GM19463 (cell line): ENCODE measurements around the gene NFYC.
A peak's percentile ranks its signal among the peaks of the same experiment; 100 is the strongest.

Experiments
- ATAC-seq: cut with Tn5 transposase; IDR thresholded peaks from one replicate; pipeline ENCODE4 v1.9.1; 2021; ENCODE audit warnings: mild to moderate bottlenecking, moderate library complexity; ENCODE audit not compliant: unreplicated experiment

NFYC gene

DNA sequence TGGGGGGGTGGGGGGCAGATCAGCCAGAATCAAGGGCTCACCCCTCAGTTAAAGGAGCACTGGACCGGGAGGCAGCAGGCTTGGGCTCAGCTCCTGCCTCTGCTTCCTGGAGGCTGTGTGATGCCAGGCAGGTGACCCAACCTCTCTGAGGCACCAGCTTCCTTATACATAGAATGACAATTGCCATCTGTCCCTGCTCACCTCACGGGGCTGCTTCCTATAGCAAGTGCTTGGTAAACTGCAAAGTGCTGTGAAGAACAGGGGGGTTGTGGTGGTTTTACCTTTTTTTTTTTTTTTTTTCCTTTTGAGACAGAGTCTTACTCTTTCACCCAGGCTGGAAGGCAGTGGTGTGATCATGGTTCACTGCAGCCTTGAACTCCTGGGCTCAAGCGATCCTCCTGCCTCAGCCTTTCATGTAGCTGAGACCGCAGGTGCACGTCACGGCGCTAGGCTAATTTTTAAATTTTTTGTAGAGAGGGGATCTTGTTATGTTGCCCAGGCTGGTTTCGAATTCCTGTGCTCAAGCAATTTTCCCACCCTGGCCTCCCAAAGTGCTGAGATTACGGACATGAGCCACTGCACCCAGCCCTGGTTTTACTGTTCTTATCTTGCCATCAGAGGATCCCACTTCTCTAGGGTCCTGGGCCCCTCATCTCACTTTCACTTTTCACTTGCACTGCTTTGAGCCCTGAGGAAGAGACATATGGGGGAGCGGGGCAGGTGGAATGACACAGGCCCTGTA lies 103.6 kb downstream of the NFYC start:
- no peak for ATAC-seq

DNA sequence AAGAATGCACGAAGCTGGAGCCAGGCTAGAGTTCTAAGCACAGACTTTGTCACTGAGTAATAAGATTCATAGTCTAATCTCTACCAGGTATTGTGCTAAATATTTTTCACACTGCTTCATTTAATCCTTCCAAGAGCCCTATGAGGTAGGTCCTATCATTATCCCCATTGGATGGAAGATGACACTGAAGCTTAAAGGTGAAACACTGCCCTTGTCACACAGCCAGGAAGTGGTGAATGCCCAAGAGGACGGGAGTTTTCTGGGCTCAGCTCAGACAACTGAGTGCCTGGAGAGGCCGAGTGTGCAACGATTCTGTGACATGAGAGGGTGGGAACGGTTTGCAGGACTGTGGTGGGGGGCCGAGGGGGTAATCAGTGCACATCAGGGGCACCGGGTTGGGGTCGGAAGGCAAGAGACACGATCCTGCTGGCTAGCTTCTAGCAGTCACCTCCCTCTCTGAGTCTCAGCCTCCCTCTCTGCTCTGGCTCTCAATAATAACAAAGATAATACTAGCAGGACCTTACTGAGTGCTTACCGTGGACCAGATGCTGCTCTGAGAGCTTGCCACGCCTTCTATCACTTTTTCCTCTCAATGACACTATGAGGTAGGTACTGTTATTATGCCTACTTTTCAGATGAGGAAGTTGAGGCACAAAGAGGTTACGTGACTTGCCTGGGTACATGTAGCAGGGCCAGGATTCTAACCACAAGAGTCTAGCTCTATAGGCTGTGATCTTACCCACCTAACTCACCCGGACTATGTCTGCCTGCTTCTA lies 104.5 kb downstream of the NFYC start:
- ATAC-seq: peak; percentile 47

DNA sequence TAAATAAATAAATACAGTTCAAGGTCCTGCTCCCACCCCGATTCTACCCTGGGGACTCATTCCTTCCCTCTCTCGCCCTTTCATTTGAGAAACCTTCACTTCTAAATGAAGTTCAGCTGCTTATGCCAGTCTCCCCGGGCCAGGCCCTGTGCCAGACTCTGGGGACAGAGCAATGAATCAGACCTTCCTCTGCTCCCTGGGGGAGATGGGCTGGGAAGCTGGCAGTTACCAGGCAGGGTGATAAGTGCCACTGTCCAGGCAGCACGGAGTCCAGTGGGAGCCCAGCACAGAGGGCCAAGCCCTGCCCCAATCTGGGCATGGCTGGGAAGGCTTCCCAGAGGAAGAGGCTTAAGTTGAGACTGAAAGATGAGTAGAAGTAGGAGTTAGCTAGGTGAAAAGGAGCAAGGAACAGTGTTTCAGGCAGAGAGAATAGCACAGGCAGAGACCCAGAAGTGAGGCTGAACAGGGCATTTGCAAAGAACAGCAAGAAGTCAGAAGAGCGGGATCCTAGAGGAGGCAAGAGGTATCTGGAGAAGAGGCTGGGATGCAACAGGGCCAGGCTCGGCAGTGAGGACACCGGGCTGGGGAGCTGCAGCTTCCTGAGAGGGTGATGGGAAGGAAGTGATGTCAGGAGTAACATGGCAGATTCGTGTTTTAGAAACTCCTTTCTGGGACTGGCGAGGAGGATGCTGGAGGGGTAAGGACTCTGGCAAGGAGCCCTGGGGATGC lies 105.6 kb downstream of the NFYC start:
- no peak for ATAC-seq

DNA sequence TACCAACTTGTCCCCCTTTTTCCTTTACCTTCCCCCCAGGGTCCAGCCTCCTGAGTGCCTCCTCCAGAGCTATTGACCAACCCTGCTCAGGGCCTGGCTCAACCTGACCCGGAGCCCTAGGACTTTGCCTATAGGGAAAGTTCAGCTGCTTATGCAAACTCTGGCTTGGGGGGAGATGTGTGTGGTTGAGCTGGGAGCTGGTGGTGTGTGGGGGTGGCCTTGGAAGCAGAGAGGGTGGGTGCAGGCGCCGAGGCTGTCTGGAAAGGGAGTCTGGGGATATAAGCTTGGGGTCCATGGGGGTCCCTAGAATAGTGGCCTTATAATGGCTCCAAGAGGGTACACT lies 106.1 kb downstream of the NFYC start:
- no peak for ATAC-seq

DNA sequence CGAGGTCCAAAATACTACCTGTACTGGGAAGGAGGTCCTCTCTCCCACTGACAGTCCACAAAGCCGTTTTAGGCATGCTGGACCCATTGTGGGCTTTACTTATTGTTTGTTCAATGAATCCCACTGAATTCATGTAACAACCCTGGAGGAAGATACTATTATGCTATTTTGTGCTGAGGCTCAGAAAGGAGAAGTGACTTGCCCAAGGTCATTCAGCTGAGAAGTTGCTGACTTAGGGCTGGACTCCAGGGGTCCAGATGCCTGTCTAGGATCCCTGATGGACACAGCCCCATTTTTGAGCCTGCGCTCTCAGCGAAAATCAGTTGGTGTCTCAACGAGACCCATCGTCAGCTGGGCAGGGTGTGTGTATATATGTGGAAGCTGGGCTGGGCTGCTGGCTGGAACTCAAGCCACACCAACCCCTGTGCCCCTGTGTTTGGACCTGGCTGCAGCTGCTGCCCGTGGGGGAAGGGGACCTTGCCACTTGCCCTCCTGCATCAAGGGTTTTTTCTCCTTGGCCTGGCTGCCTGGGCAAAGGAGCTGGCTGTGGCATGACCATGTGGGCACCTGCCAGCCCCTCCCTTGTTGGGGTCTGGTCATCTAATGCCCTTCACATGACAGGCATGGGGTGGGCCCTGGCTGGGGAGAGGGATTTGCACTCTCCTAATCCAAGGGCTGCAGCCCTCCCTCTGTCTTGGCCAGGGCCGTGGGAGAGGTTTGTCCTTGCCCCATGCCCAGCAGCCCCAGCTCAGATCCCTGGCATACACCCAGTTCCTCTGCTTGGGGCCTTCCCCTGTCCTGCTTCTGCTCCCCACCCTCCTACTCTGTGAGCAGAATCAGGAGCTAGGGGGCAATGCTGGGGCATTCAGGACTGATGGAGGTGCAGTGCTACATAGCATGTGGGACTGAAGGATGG lies 107.1 kb downstream of the NFYC start:
- no peak for ATAC-seq

DNA sequence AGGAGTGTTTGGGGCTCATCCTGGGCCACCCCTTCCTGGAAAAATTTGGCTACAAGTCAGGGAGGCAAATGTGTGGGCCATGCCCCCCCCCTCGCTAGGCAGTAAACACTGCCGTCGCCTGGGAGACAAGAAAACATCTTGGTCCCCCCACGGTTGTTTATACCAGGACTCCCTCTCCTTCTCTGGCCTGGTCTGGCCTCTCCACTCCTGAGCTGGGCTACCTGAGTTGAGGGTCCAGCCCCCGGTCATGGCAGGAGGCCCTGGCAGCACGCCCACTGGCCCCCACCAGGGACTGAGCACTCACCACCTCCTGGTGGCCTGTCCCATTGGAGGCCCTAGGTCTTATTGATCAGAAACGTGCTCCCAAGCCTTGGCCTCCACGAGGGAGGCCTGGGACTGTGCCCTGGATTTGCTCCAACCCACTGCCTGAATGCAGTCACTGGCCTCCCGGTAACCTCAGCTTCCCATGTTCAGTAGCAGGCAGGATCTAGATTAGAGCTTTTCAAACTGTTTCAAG lies 107.9 kb downstream of the NFYC start:
- no peak for ATAC-seq

DNA sequence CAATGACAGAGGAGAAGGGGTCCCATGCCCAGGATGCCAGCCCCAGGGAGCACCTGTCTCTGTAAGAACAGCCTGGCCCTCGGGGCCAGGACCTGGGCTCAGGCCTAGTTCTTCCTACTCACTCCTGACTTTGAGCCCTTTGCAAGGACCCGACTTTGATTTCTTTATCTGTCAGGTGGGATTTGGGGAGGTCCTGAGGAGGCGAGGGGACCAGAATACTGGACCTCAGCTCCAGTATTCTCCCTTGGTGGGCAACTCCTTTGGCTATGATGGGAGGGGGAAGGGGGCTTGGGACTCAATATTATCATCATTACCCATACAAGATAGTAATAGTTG lies 110.2 kb downstream of the NFYC start:
- no peak for ATAC-seq

DNA sequence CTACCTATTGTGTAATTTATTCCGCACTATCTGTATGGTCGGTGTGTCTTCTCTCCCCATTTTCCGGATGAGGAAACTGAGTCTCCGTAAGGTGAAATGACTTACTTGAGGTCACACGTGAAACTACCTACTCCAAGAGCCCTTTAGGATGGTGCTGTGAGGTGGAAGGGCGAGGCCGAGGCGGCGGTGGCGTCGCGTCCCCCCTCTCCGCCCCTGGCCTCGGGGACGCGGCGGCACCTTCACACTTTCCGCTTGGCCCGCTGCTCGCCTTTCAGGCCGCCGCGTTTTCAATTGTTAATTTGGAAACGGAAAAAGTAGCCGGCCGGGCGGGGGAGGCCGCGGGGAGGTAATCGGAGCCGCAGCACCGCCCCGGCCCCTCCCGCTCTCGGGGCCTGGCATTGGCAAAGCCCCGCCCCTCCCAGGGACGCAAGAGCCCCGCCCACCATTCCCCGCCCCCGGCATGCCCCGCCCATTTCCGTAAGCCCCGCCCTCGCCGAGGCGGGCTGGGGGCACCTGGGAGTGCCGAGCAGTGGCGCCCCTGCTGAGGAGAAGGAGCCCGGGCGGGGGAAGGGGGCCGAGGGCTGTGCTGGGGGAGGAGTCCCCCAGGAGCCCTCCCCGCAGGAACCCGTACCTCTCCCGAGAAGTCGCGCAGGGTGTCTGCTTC lies 110.7 kb downstream of the NFYC start:
- peak; percentile 62 for ATAC-seq

DNA sequence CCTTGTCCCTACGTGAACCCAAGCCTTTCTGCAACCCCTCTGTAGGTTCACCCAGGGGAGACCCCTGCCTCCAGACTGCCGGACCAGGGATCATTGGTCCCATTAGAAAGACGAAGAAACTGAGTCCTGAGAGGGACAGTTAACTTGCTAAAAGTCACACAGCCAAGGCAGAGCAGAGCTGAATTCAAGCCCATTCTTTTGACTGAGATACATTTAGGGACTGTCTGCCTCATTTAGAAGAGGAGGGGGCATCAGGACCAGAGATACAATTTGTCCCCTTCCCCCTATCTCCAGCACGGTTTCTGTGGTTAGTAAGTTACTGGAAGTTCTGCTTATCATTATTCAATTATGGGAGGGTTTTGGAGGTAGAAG lies 111.2 kb downstream of the NFYC start:
- no peak for ATAC-seq

DNA sequence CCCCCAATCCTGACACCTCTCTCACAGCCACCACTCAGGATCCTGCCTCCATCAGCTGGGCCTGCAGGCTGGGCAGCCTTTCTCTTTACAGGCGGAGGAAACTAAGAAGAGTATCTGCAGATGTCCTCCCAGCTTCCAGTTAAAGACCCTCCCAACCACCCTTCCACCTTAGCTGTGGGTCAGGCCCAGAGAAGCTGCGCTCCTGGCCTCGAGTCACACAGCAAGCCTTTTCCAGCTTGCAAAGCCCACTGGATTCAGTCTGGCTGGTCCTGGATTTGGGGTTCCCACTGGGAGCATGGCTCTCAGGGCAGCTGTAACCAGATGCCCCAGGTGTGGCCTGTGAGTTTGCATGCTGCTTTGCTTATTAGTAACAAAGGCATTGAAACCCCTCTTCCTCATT lies 111.9 kb downstream of the NFYC start:
- no peak for ATAC-seq

DNA sequence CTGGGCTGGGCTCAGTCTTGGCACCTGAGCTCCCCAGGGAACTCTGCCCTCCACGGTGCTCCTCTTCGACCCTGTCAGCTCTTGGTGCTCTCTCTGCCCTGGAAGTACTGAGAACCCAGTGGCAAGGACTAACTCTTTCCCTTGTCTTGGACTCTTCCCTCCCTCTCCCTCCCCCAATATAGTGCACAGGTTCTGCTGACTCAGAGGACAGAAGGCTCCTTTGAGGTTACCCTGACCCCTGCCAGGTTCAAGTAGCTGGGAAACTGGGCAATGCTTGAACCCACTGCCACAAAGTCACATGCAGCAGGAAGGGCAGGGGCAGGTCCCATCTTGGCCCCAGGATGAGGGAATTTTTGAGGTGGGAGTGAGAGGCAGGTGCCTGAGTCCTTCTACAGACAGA lies 112.4 kb downstream of the NFYC start:
- no peak for ATAC-seq

DNA sequence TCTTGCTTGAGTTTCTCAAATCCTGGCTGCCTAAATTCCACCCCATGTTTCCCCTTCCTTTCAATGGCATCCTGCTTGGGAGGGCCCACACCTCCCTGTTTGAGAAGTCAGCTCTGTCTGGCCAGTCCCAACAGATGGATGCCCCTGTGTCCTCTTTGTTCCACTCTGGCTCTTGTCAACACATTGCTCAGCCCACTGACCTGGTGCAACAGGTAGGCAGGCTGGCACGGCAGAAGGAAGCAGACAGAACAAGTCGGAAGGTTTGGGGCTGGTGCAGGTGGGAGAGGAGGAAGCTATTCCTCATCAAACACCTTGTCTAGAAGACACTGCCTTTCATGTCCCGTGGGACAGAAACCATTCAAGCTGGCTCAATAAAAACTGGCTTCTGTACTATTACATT lies 114.7 kb downstream of the NFYC start:
- ATAC-seq: no peak

DNA sequence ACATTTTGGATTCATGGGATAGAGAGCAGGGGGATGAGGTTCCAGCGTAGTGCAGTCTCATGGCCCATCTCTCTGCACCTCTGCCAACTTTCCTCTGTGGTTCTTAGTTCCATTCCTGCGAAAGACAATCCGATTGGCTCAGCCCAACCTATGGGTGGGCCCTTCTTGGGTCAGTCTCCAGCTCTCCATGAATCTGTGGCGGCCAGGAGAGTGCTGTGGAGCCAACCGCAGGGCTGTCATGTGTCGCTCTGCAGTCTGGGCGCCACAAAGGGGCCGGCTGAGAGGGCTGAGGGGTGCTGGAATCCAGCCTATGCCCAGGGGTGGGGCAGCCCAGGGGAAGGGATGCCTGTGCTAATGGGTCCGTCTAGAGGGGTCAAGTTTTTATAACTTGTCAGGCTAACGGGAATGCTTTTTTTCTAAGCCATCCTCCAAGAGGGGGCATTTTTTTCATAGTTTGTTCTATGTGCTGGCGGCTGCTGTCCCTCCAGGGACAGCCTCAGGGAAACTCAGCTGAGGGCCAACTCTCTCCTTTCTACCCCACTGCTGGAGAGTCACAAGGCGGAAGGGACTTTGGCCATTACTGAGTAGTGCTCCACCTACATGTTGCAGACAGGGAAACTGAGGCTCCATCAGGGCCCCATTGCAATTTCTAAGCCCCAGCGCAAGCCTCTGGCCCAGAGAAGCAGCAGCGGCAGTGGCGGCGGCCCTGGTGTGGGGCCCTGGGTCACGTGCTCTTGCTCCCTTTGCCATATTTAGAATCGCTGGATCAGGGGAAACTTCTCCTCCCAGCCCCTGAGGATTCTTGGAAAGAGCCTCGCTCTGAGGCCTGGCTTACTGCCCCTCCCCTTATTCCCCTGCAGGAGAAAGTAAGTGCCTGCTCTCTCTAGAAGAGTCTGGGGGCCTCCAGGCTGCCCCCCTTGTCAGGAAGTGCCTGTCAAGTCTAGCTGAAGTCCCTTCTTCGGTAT lies 115.5 kb downstream of the NFYC start:
- ATAC-seq: no peak

DNA sequence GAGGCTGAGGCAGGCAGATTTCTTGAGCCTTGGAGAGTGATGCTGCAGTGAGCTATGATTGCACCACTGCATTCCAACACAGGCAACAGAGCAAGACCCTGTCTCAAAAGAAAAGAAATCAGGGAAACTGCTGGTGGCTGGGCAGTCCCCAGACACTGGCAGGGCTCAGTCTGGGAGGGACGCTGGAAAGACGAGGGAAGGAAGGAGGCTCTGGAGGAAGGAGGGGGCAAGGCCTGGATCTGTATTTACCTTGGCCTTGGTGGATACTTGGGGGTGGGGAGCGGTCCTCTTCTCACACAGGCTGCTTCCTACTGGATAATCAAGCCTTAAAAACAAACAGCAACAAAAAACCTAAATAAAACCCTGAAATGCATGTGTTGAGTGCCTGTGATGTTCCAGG lies 116.5 kb downstream of the NFYC start:
- no peak for ATAC-seq

DNA sequence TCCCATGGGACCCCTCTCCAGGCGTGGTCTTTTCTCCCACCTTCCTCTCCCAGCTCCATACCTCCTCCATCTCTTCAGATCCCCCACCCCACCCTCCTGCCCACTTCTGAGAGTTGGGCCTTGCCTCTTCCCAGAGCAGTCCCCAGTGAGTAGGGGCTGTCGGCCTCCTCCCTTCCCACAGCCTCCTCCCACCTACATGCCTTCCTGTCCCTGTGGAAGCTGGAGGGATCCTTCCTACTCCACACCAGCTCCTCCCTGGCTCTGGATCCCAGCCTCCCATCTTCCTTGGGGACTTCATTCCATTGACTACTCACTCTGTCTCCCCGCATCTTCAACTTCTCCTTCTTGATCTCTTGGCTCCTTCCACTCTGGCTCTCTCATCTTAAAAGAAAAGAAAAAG lies 116.9 kb downstream of the NFYC start:
- ATAC-seq: no peak

DNA sequence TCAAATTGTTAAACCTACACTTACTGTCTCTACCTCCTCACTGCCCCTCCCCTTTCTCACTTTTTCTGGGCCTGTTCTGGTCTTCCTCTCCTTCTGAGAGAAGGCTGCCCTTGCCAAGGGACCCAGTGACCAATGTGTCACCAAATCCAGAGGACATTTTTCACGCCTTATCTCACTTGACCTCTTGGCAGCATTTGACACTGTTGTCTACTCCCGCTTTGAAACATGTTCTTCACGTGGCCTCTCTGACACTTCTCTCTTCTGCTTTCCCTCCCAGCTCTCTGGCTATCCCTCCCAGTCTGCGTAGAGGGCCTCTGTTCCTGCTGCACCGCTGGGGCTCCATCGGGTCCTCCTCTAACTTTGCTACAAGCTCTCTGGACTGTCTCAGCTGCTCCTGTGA lies 117.4 kb downstream of the NFYC start:
- ATAC-seq: no peak

DNA sequence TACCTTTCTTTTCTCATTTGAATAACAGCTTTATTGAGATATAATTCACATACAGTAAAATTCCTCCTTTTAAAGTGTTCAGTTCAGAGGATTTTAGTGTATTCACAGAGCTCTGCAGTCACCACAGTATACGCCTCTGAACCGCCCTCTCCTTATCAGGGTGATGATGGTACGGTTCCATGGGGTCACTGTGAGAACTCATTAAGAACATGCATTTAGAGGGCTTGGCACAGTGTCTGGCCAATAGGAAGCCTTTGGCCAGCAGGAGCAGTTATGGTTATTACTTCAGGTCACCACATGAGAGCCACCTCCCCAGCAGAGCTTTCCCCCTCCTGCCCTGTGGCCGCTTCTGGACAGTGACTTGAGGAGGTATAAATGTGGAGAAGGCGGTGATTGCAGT lies 119.4 kb downstream of the NFYC start:
- ATAC-seq: no peak

DNA sequence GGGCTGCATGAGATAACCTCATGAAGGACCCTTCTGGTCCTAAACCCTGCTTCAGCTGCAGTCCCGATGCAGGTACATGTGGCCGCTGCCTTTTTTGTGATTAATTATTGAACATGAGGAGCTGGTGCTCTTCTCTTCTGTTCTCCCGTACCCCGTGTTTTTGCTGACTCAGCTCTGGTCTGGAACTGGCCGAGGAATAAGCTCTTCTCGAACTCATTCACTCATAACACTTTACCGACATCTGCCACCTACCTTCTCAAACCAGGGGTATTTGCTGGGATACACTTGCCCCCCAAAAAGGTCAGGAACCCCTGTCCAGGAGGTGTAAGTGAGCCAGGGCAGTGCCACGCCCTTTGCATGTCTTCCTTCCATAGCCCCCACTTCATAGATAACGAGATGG lies 123.9 kb downstream of the NFYC start:
- no peak for ATAC-seq

DNA sequence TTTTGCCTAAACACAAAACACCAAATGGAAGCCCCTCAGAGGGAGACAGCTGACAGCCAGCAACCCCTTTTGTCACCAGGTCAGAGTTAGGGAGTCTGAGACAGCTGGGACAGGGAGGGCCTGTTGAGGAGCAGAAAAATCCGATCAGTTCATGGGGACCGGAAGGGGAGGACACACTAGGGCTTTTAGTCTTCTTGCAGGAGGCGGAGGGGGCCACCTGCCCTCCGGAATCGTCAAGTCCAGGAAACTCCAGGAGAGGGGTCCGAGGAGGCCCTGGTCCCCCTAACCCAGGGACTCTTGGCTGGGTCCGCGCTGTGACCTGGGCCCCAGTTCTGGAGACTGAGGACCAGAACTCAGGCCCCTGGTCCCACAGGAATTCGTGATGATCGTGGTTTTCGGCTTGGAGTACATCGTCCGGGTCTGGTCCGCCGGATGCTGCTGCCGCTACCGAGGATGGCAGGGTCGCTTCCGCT lies 126.3 kb downstream of the NFYC start:
- ATAC-seq: no peak
